ENCODE measurements around the gene SOX15. TPM values are rescaled to one million over a fixed set of nuclear protein-coding genes. Genes with fewer than 3 reads are reported as not detected.

The SOX15 gene
- total RNA-seq, 1 experiment from 2014 or later: 6.3 TPM

- peaks cover 20% of the 10 kb centered on the region for H3K4me1 ChIP-seq (ENCODE audit: insufficient read depth, low read length)
- no peaks in the 10 kb centered on the region for H4K20me1 ChIP-seq (ENCODE audit: low read length)
- no peak overlapping the region for H3K9ac ChIP-seq (ENCODE audit: low read length)
- POLR2A ChIA-PET (ENCODE audit: unreplicated experiment): no interaction called here
- H3K9me3 ChIP-seq (ENCODE audit: low read length): no peaks in the 10 kb centered on the region
- H2AFZ ChIP-seq (ENCODE audit: low read length): no peak overlapping the region
- CTCF ChIA-PET: no interaction called here
- H3K27me3 ChIP-seq (ENCODE audit: low read length): no peaks in the 10 kb centered on the region
- H3K79me2 ChIP-seq (ENCODE audit: low read length): peaks cover 4% of the 10 kb centered on the region
- no peaks in the 10 kb centered on the region for H3F3A ChIP-seq (ENCODE audit: low read length, unreplicated experiment)
- H3K4me3 ChIP-seq (ENCODE audit: low read length): no peak overlapping the region
- no peaks in the 10 kb centered on the region for H3K36me3 ChIP-seq (ENCODE audit: low read depth, low read length)
- no peak for ATAC-seq
- H3K27ac ChIP-seq (ENCODE audit: low read length): no peak overlapping the region
- intact Hi-C loops (cut with micrococcal nuclease): no loop called here
- no peak for TF ChIP-seq EZH2 (IDR thresholded peaks at IDR 0.05; ENCODE audit: low read length, unreplicated experiment)
- TF ChIP-seq, protein P1, sequence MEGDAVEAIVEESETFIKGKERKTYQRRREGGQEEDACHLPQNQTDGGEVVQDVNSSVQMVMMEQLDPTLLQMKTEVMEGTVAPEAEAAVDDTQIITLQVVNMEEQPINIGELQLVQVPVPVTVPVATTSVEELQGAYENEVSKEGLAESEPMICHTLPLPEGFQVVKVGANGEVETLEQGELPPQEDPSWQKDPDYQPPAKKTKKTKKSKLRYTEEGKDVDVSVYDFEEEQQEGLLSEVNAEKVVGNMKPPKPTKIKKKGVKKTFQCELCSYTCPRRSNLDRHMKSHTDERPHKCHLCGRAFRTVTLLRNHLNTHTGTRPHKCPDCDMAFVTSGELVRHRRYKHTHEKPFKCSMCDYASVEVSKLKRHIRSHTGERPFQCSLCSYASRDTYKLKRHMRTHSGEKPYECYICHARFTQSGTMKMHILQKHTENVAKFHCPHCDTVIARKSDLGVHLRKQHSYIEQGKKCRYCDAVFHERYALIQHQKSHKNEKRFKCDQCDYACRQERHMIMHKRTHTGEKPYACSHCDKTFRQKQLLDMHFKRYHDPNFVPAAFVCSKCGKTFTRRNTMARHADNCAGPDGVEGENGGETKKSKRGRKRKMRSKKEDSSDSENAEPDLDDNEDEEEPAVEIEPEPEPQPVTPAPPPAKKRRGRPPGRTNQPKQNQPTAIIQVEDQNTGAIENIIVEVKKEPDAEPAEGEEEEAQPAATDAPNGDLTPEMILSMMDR (conservative IDR thresholded peaks at IDR 0.05; ENCODE audit: low read depth, low read length): no peak
- no peak for TF ChIP-seq EZH2phosphoT487 (IDR thresholded peaks at IDR 0.05; ENCODE audit: borderline replicate concordance, low read length)
- no TSS peak for BruUV-seq (replicated peaks)
- H3K9me2 ChIP-seq (replicated peaks; ENCODE audit: low read length): no peaks in the 10 kb centered on the region
- DNase-seq: no peak
- H3K4me2 ChIP-seq (ENCODE audit: low read length): no peak overlapping the region
These were observed 32.6 kb downstream of the SOX15 start for GRCh38 chr17:7557147-7557764.

DNA sequence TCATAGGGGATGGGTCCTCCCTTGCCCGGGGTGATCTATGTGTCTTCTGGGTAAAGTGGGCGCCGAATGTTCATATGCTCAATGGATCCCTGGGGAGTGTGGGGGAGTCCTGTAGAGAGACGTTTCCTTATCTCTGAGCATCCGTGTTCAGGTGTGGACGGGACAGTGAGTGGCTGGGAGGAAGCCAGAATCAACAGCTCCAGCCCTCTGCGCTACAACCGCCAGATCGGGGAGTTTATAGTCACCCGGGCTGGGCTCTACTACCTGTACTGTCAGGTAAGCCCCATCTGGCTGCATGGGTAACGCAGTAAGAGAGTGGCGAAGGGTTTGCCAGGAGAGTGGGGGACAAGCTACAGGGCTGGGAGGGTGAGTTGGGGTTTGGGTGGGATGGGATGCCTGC is 33.3 kb downstream of the SOX15 start:
- H3K9me3 ChIP-seq (ENCODE audit: low read length): no peaks in the 10 kb centered on the region
- intact Hi-C loops (cut with micrococcal nuclease): no loop called here
- H3K4me3 ChIP-seq (ENCODE audit: low read length): no peak overlapping the region
- no peak overlapping the region for H3K27ac ChIP-seq (ENCODE audit: low read length)
- ATAC-seq: no peak
- H3K36me3 ChIP-seq (ENCODE audit: low read depth, low read length): no peaks in the 10 kb centered on the region
- TF ChIP-seq, protein P1 (conservative IDR thresholded peaks at IDR 0.05; ENCODE audit: low read depth, low read length): no peak
- no peak for TF ChIP-seq EZH2 (IDR thresholded peaks at IDR 0.05; ENCODE audit: low read length, unreplicated experiment)
- no peak for TF ChIP-seq EZH2phosphoT487 (IDR thresholded peaks at IDR 0.05; ENCODE audit: borderline replicate concordance, low read length)
- no peaks in the 10 kb centered on the region for H4K20me1 ChIP-seq (ENCODE audit: low read length)
- H3K9ac ChIP-seq (ENCODE audit: low read length): no peak overlapping the region
- DNase-seq: no peak
- no peaks in the 10 kb centered on the region for H3K9me2 ChIP-seq (replicated peaks; ENCODE audit: low read length)
- H3K79me2 ChIP-seq (ENCODE audit: low read length): no peaks in the 10 kb centered on the region
- ChIA-PET CTCF (no interaction called here), POLR2A (ENCODE audit: unreplicated experiment) (no interaction called here)
- H3K27me3 ChIP-seq (ENCODE audit: low read length): no peaks in the 10 kb centered on the region
- H3F3A ChIP-seq (ENCODE audit: low read length, unreplicated experiment): no peaks in the 10 kb centered on the region
- H2AFZ ChIP-seq (ENCODE audit: low read length): no peak overlapping the region
- BruUV-seq (replicated peaks): no TSS peak
- H3K4me1 ChIP-seq (ENCODE audit: insufficient read depth, low read length): peaks cover 20% of the 10 kb centered on the region
- H3K4me2 ChIP-seq (ENCODE audit: low read length): no peak overlapping the region

DNA sequence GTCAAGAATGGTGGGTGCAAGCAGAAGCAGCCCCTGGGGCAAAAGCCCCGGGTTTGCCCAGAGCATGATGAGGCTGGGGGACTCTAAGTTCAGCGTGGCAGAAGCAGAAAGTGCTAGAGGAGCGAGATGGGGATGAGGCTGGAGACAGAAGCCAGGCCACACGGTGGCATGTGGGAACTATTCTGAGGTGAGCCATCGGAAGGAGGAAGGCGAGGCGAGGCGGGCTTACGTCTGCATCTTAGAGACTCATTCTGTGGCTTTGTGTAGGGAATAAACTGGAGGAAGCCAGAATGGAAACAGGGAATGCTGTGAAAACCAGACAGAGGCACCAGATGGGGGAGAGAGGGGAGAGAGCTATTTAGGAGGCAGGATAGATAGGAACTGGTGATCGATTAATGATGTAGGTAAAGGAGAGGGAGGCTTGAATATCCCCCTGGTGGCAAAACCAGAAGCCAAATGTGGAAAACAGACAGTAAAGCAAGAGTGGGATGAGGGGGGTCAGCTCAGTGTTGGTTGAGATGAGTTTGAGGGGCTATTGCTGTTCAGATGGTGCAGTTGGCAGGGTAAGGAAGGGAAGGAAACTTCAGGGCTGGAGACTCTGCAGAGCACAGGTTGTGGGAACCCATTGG is 34.5 kb downstream of the SOX15 start:
- Histone ChIP-seq H3K4me1 (ENCODE audit: insufficient read depth, low read length) (peaks cover 16% of the 10 kb centered on the region), H3K27ac (ENCODE audit: low read length) (no peak overlapping the region), H3K4me3 (ENCODE audit: low read length) (no peak overlapping the region), H4K20me1 (ENCODE audit: low read length) (no peaks in the 10 kb centered on the region), H3K79me2 (ENCODE audit: low read length) (no peaks in the 10 kb centered on the region), H3K36me3 (ENCODE audit: low read depth, low read length) (no peaks in the 10 kb centered on the region), H2AFZ (ENCODE audit: low read length) (no peak overlapping the region), H3K27me3 (ENCODE audit: low read length) (no peaks in the 10 kb centered on the region), H3K4me2 (ENCODE audit: low read length) (no peak overlapping the region), H3F3A (ENCODE audit: low read length, unreplicated experiment) (no peaks in the 10 kb centered on the region), H3K9ac (ENCODE audit: low read length) (no peak overlapping the region), H3K9me3 (ENCODE audit: low read length) (no peaks in the 10 kb centered on the region), H3K9me2 (replicated peaks; ENCODE audit: low read length) (no peaks in the 10 kb centered on the region)
- ChIA-PET POLR2A (ENCODE audit: unreplicated experiment) (no interaction called here), CTCF (no interaction called here)
- no peak for DNase-seq
- TF ChIP-seq EZH2 (IDR thresholded peaks at IDR 0.05; ENCODE audit: low read length, unreplicated experiment): no peak
- TF ChIP-seq, protein P1 (conservative IDR thresholded peaks at IDR 0.05; ENCODE audit: low read depth, low read length): peak; percentile 20; the same call in 1 of the 2 replicates
- BruUV-seq (replicated peaks): no TSS peak
- intact Hi-C loops (cut with micrococcal nuclease): no loop called here
- no peak for ATAC-seq
